Measurements from ENCODE around the gene SHC2. TPM values are rescaled to one million over a fixed set of nuclear protein-coding genes. Genes with fewer than 3 reads are reported as not detected.
"Not testable (repeated sequence)": the region's sequence is repeated elsewhere in the genome, so short reads cannot be mapped to it uniquely, and the experiment has no call there.

Gene SHC2
- total and polyA plus RNA-seq, 2 of the 13 experiments (the other 11 are each of a cell fraction or from before 2014, with no cell fraction given) = 9.0 to 18.3 TPM

DNA sequence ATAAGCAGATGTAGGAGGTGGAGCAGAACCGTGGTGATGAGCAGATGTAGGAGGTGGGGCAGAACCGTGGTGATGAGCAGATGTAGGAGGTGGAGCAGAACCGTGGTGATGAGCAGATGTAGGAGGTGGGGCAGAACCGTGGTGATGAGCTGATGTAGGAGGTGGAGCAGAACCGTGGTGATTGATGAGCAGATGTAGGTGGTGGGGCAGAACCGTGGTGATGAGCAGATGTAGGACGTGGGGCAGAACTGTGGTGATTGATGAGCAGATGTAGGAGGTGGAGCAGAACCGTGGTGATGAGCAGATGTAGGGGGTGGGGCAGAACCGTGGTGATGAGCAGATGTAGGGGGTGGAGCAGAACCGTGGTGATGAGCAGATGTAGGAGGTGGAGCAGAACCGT is 78.9 kb downstream of the SHC2 start:
- FAIRE-seq; H3K9ac ChIP-seq (ENCODE audit: insufficient read depth, low read depth, low read length); intact Hi-C loops (cut with micrococcal nuclease; ENCODE audit: unreplicated experiment); H3K9me3 ChIP-seq (ENCODE audit: low read length); CTCF ChIA-PET (ENCODE audit: low intra/inter-chr PET ratio, low total read pairs); POLR2A ChIA-PET; DNase-seq (ENCODE audit: low spot score); H3K4me1 ChIP-seq (ENCODE audit: insufficient read depth, low read length); H3K36me3 ChIP-seq (replicated peaks in 1 of 2; ENCODE audit: control insufficient read depth in 1 of 2, insufficient read depth in 2 of 2, low read length in 2 of 2); H3K27ac ChIP-seq (ENCODE audit: extremely low read length, insufficient read depth, low read length); H3K4me3 ChIP-seq (replicated peaks in 1 of 3; ENCODE audit: insufficient read depth in 1 of 3, low read depth in 2 of 3, low read length in 3 of 3); BruUV-seq (replicated peaks); ATAC-seq; H2AFZ ChIP-seq (ENCODE audit: low read length); H3K79me2 ChIP-seq (ENCODE audit: insufficient read depth, low read length); H3K4me2 ChIP-seq (ENCODE audit: low read depth, low read length); H4K20me1 ChIP-seq (ENCODE audit: insufficient read depth, low read length): not testable (repeated sequence)
- peaks cover 9 to 49% of the 10 kb centered on the region in 2 experiments for H3K27me3 ChIP-seq (ENCODE audit: control insufficient read depth in 1 of 2, insufficient read depth in 2 of 2, low read length in 2 of 2)
- 2% methylated on average over 11 of the region's 11 CpGs for WGBS (ENCODE audit: low lambda C conversion rate)
- in situ Hi-C loops (cut with HindIII; ENCODE audit: extremely low pct_ligation_motif_present, low pct_unique_long_range_greater_than_20kb) = loop anchor here (5.0 kb wide), 1 partner anchor 100 kb away; no protein-coding TSS in a partner anchor

DNA sequence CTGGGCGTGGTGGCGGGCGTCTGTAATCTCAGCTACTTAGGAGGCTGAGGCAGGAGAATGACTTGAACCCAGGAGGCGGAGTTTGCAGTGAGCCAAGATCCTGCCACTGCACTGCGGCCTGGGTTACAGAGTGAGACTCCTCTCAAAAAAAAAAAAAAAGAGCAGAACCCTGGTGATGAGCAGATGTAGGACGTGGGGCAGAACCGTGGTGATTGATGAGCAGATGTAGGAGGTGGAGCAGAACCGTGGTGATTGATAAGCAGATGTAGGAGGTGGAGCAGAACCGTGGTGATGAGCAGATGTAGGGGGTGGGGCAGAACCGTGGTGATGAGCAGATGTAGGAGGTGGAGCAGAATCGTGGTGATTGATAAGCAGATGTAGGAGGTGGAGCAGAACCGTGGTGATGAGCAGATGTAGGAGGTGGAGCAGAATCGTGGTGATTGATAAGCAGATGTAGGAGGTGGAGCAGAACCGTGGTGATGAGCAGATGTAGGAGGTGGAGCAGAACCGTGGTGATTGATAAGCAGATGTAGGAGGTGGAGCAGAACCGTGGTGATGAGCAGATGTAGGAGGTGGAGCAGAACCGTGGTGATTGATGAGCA is 80.1 kb downstream of the SHC2 start:
- H2AFZ ChIP-seq (ENCODE audit: low read length); CTCF ChIA-PET (ENCODE audit: low intra/inter-chr PET ratio, low total read pairs); FAIRE-seq; H3K4me1 ChIP-seq (ENCODE audit: insufficient read depth, low read length); H4K20me1 ChIP-seq (ENCODE audit: insufficient read depth, low read length); ATAC-seq; H3K79me2 ChIP-seq (ENCODE audit: insufficient read depth, low read length); BruUV-seq (replicated peaks); intact Hi-C loops (cut with micrococcal nuclease; ENCODE audit: unreplicated experiment); H3K4me3 ChIP-seq (replicated peaks in 1 of 3; ENCODE audit: insufficient read depth in 1 of 3, low read depth in 2 of 3, low read length in 3 of 3); H3K9ac ChIP-seq (ENCODE audit: insufficient read depth, low read depth, low read length); DNase-seq (ENCODE audit: low spot score); H3K4me2 ChIP-seq (ENCODE audit: low read depth, low read length); H3K9me3 ChIP-seq (ENCODE audit: low read length); H3K36me3 ChIP-seq (replicated peaks in 1 of 2; ENCODE audit: control insufficient read depth in 1 of 2, insufficient read depth in 2 of 2, low read length in 2 of 2); H3K27ac ChIP-seq (ENCODE audit: extremely low read length, insufficient read depth, low read length); POLR2A ChIA-PET: not testable (repeated sequence)
- peaks cover 11 to 54% of the 10 kb centered on the region in 2 experiments for H3K27me3 ChIP-seq (ENCODE audit: control insufficient read depth in 1 of 2, insufficient read depth in 2 of 2, low read length in 2 of 2)
- in situ Hi-C loops (cut with HindIII; ENCODE audit: extremely low pct_ligation_motif_present, low pct_unique_long_range_greater_than_20kb) = loop anchor here (5.0 kb wide), 1 partner anchor 102 kb away; no protein-coding TSS in a partner anchor
- 8% methylated on average over 17 of the region's 17 CpGs for WGBS (ENCODE audit: low lambda C conversion rate)

DNA sequence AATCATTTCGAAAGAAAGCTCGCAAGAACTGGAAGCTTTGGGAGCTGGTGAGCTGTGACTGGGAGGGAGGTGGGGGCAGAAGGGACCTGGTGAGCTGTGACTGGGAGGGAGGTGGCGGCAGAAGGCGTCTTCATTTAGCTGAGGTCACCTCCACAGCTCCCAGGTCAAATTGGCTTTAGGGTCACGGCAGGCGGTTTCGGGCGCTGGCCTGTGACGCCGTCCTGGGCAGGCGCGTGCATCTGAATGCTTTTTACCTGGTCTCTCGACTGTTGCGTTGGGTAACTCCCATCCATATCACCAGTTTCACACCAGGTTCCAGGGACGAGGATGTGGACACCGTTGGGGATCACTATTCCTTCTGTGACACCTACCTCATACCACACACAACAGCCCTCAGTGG is 81.0 kb downstream of the SHC2 start:
- in situ Hi-C loops (cut with HindIII; ENCODE audit: extremely low pct_ligation_motif_present, low pct_unique_long_range_greater_than_20kb) = loop anchor here (5.0 kb wide), 1 partner anchor 103 kb away; no protein-coding TSS in a partner anchor
- BruUV-seq (replicated peaks) = no TSS peak

More for the DNA sequence above, 81.0 kb downstream of the SHC2 start:
- ATAC-seq (no peak), DNase-seq (ENCODE audit: low spot score) (no peak), FAIRE-seq (no peak)
- H3K9ac ChIP-seq (ENCODE audit: insufficient read depth, low read depth, low read length) = no peak overlapping the region
- no peaks in the 10 kb centered on the region for H3K36me3 ChIP-seq (replicated peaks in 1 of 2; ENCODE audit: control insufficient read depth in 1 of 2, insufficient read depth in 2 of 2, low read length in 2 of 2)
- no peaks in the 10 kb centered on the region for H3K79me2 ChIP-seq (ENCODE audit: insufficient read depth, low read length)
- H3K4me2 ChIP-seq (ENCODE audit: low read depth, low read length) = no peak overlapping the region
- POLR2A ChIA-PET = no interaction called here
- no peaks in the 10 kb centered on the region for H3K4me1 ChIP-seq (ENCODE audit: insufficient read depth, low read length)
- peaks cover 11 to 60% of the 10 kb centered on the region in 2 experiments for H3K27me3 ChIP-seq (ENCODE audit: control insufficient read depth in 1 of 2, insufficient read depth in 2 of 2, low read length in 2 of 2)
- H4K20me1 ChIP-seq (ENCODE audit: insufficient read depth, low read length) = no peaks in the 10 kb centered on the region
- 66% methylated on average over 16 of the region's 16 CpGs for WGBS (ENCODE audit: low lambda C conversion rate)
- H3K9me3 ChIP-seq (ENCODE audit: low read length) = no peaks in the 10 kb centered on the region
- H2AFZ ChIP-seq (ENCODE audit: low read length) = no peak overlapping the region
- intact Hi-C loops (cut with micrococcal nuclease; ENCODE audit: unreplicated experiment) = no loop called here
- H3K27ac ChIP-seq (ENCODE audit: extremely low read length, insufficient read depth, low read length) = no peak overlapping the region
- H3K4me3 ChIP-seq (replicated peaks in 1 of 3; ENCODE audit: insufficient read depth in 1 of 3, low read depth in 2 of 3, low read length in 3 of 3) = no peak overlapping the region
- TF ChIP-seq ZNF121 (CRISPR knock-in tag; IDR thresholded peaks at IDR 0.05) (no peak), ERF (CRISPR knock-in tag; IDR thresholded peaks at IDR 0.05) (no peak), DBP (CRISPR knock-in tag; IDR thresholded peaks at IDR 0.05; ENCODE audit: not compliant biosample characterization) (no peak), ZFP82 (CRISPR knock-in tag; IDR thresholded peaks at IDR 0.05; ENCODE audit: borderline replicate concordance) (no peak), SPEN (CRISPR knock-in tag; IDR thresholded peaks at IDR 0.05; ENCODE audit: low read depth) (no peak), YY1 (IDR thresholded peaks at IDR 0.05; ENCODE audit: insufficient read depth, insufficient replicate concordance, low read depth, low read length) (no peak), KDM1A (CRISPR knock-in tag; IDR thresholded peaks at IDR 0.05) (no peak), CCDC6 (CRISPR knock-in tag; IDR thresholded peaks at IDR 0.05) (no peak)
- CTCF ChIA-PET (ENCODE audit: low intra/inter-chr PET ratio, low total read pairs) = no interaction called here
